ENCODE measurements around the gene GPLD1. TPM values are rescaled to one million over a fixed set of nuclear protein-coding genes. Genes with fewer than 3 reads are reported as not detected.
A peak's percentile ranks its signal among the peaks of the same experiment; 100 is the strongest.

Gene GPLD1
- total and polyA plus RNA-seq, 2 experiments from 2014 or later, result 3.8 to 11.1 TPM

- H3K27me3 ChIP-seq (ENCODE audit: insufficient read depth), result no peaks in the 10 kb centered on the region
- H3K4me2 ChIP-seq, result no peak overlapping the region
- no peak for DNase-seq (ENCODE audit: low spot score)
- peak overlapping the region; percentile 1; the same call in 1 of the 2 replicates for H3K27ac ChIP-seq (ENCODE audit: low read depth)
- H3K27me3 Mint-ChIP-seq (ENCODE audit: insufficient read depth, low read depth, poor library complexity), result no peaks in the 10 kb centered on the region
- no peak overlapping the region for H3K27ac Mint-ChIP-seq
- no peak overlapping the region for H3K4me3 Mint-ChIP-seq
- no peaks in the 10 kb centered on the region for H3F3A ChIP-seq (replicated peaks; ENCODE audit: low read depth)
- no peaks in the 10 kb centered on the region for H3K9me2 ChIP-seq (ENCODE audit: insufficient read depth)
- H2AFZ ChIP-seq, result no peak overlapping the region
- no peak overlapping the region for H3K4me3 ChIP-seq
- peaks cover 29% of the 10 kb centered on the region for H4K20me1 ChIP-seq (replicated peaks; ENCODE audit: insufficient read depth)
- H3K4me1 ChIP-seq (ENCODE audit: insufficient read depth), result peaks cover 17% of the 10 kb centered on the region
- no peak for ATAC-seq
- no peaks in the 10 kb centered on the region for H3K9me3 Mint-ChIP-seq
- H3K36me3 Mint-ChIP-seq (ENCODE audit: low read depth), result peaks cover 74% of the 10 kb centered on the region
- H3K79me2 ChIP-seq (replicated peaks; ENCODE audit: insufficient read depth), result peaks cover 89% of the 10 kb centered on the region
- H3K4me1 Mint-ChIP-seq, result peaks cover 14% of the 10 kb centered on the region
- TF ChIP-seq POLR2AphosphoS5 (IDR thresholded peaks at IDR 0.05; ENCODE audit: low read depth) (no peak), REST (IDR thresholded peaks at IDR 0.05; ENCODE audit: unreplicated experiment) (no peak), NANOG (IDR thresholded peaks at IDR 0.05; ENCODE audit: borderline replicate concordance) (no peak), EZH2 (IDR thresholded peaks at IDR 0.05; ENCODE audit: low read depth, unreplicated experiment) (no peak), CREB1 (CRISPR knock-in tag; IDR thresholded peaks at IDR 0.05; ENCODE audit: low read depth) (no peak), CTCF (conservative IDR thresholded peaks at IDR 0.05; ENCODE audit: low read depth in 2 of 2) (no peak), JUNB (IDR thresholded peaks at IDR 0.05; ENCODE audit: unreplicated experiment) (no peak), ZNF331 (CRISPR knock-in tag; IDR thresholded peaks at IDR 0.05; ENCODE audit: low read depth) (no peak), ZNF462 (CRISPR knock-in tag; IDR thresholded peaks at IDR 0.05) (no peak), EZH2phosphoT487 (IDR thresholded peaks at IDR 0.05; ENCODE audit: unreplicated experiment) (no peak), ZNF114 (CRISPR knock-in tag; IDR thresholded peaks at IDR 0.05) (no peak), STAT1 (IDR thresholded peaks at IDR 0.05; ENCODE audit: unreplicated experiment) (no peak), ETS1 (IDR thresholded peaks at IDR 0.05) (no peak)
- peaks cover 61% of the 10 kb centered on the region for H3K36me3 ChIP-seq (ENCODE audit: insufficient read depth)
Observed at GRCh38 chr6:24408719-24409410, 80.5 kb downstream of the GPLD1 start.

Data from GM23338 (cell line).